OCI-LY7 (cell line): ENCODE data around the gene PLAC1.

Experiments used
- CTCF ChIP-seq: fragments of 200-600 bp; sonication (generic); conservative IDR thresholded peaks from 2 replicates; pipeline ENCODE4 v1.5.1; 2014; ENCODE audit warnings: mild to moderate bottlenecking, antibody characterized with exemption, low read length, moderate library complexity, mixed read lengths
- EZH2phosphoT487 ChIP-seq: fragments of 200-600 bp; sonication (generic); IDR thresholded peaks from 2 replicates; pipeline ENCODE4 v1.6.1; 2018; ENCODE audit warnings: low read depth, borderline replicate concordance, mild to moderate bottlenecking, mixed run types, antibody characterized with exemption, low read length, moderate library complexity, mixed read lengths

GRCh38 chrX:134691453-134691852 is 33.2 kb upstream of the PLAC1 start:
- TF ChIP-seq CTCF (no peak), EZH2phosphoT487 (no peak)
